Pancreas (tissue), 10 donors: ENCODE results near the gene MLXIPL. TPM values are rescaled to one million over a fixed set of nuclear protein-coding genes. Genes with fewer than 3 reads are reported as not detected.

Source experiments
- ATAC-seq, 4 donors: fragments of 200-7000 bp; cut with Tn5 transposase; one replicate each; pipeline versions ENCODE4 v1.8.0 to v1.9.1; 2020; ENCODE audit warnings: mild to moderate bottlenecking in 4 of 4, moderate library complexity in 4 of 4
- DNase-seq, 6 donors: peaks; one replicate each; pipeline ENCODE4 v3.0.0-alpha.2; 2020
- FAIRE-seq: peaks from 2 replicates; lab custom pipeline; 2012; peaks lifted over from hg19 to GRCh38; lab: Jason Lieb, UNC
- H3K27ac ChIP-seq, 4 donors: fragments of 200-600 bp; sonication (generic); 1 replicate in 3 of 4; 2 replicates in 1 of 4; pipeline versions ENCODE4 v1.5.0 to v1.8.0; 2020
- H3K27me3 ChIP-seq, 4 donors: fragments of 200-600 bp; one replicate each; pipeline ENCODE4 v1.8.0; 2021
- H3K36me3 ChIP-seq, 3 donors: fragments of 200-600 bp; sonication (generic) in 1 of 3; one replicate each; pipeline versions ENCODE4 v1.5.0 to v1.8.0; 2020 to 2021
- H3K4me1 ChIP-seq, 3 donors: fragments of 200-600 bp; one replicate each; pipeline ENCODE4 v1.8.0; 2021
- H3K4me3 ChIP-seq, 4 donors: fragments of 200-600 bp; sonication (generic) in 2 of 4; one replicate each; pipeline versions ENCODE4 v1.5.0 to v1.8.0; 2020 to 2021
- H3K9me3 ChIP-seq, 4 donors: fragments of 200-600 bp; one replicate each; pipeline ENCODE4 v1.8.0; 2021
- WGBS, 2 donors: extraction: QIAGEN DNeasy Blood & Tissue Kit; methylation state at CpG; one replicate each; pipeline ENCODE4 v1.1.7; 2013; 5-methylcytosine and 5-hydroxymethylcytosine counted together
- intact Hi-C, 3 donors: fragments of 100-400 bp; cut with DNase I; formaldehyde crosslinking; loops; one replicate each; pipeline versions ENCODE4 v1.11.1 to v1.14.2; 2022
- polyA plus RNA-seq, 2 donors: library from polyadenylated mRNA; stranded (reverse); fragments of 200-250 nt; gene quantifications; one replicate each; pipeline ENCODE4 v1.2.3, GENCODE V29; 2013
- total RNA-seq, 6 donors: library from RNA; stranded (reverse); fragmentation: NEBNext Ultra II Directional in 4 of 6; extraction: Animal tissue kit (Norgen Biotek cat#: 25700) in 4 of 6; gene quantifications; one replicate each; pipeline versions ENCODE4 v1.2.1 to v1.2.4, GENCODE V29; 2021 to 2023
- TF ChIP-seq, protein P1 (sequence below), 4 donors: fragments of 200-600 bp; sonication (generic) in 3 of 4; IDR thresholded peaks; one replicate each; pipeline versions ENCODE4 v1.5.0 to v1.8.0; 2021; ENCODE audit warnings: antibody characterized with exemption in 4 of 4
- donor health status: healthy with polysubstance abuse.
- donor health status: DM: no; HTN: no; CAD: no; lungs with moderate emphysema.
- donor health status: DM: no; HTN: no; CAD: no.
- donor health status: control.
- donor health status: control.
- donor health status: Bipolar disorder and iron deficiency.
- donor health status: DM: yes; HTN: yes; CAD: no.
- donor health status: DM: no; HTN: no; CAD: no.
- donor health status: DM: no; HTN: no; CAD: no.
- donor health status: DM: yes; HTN: yes; CAD: no.

The MLXIPL gene
- total and polyA plus RNA-seq, 8 donors: 8.8 to 176 (median 24.5) TPM

DNA sequence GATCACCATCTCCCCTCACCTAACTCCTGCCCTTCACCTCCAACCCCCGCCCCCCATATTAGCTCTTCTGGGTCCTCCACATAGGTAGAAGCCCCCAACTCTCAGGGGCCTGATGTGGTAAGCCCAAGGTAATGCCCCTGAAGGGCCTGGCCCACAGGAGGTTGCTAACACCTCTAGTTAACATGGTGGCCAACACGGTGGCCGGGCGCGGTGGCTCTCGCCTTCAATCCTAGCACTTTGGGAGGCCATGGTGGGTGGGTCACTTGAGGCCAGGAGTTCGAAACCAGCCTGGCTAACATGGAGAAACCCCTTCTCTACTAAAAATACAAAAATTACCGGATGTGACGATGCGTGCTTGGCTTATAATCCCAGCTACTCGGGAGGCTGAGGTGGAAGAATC is 954 bp upstream of the MLXIPL start:
- Histone ChIP-seq H3K27me3 (no peaks in the 10 kb centered on the region), H3K4me1 (no peaks in the 10 kb centered on the region), H3K36me3 (no peaks in the 10 kb centered on the region), H3K27ac (no peak overlapping the region), H3K9me3 (no peaks in the 10 kb centered on the region), H3K4me3 (no peak overlapping the region)
- TF ChIP-seq, protein P1, sequence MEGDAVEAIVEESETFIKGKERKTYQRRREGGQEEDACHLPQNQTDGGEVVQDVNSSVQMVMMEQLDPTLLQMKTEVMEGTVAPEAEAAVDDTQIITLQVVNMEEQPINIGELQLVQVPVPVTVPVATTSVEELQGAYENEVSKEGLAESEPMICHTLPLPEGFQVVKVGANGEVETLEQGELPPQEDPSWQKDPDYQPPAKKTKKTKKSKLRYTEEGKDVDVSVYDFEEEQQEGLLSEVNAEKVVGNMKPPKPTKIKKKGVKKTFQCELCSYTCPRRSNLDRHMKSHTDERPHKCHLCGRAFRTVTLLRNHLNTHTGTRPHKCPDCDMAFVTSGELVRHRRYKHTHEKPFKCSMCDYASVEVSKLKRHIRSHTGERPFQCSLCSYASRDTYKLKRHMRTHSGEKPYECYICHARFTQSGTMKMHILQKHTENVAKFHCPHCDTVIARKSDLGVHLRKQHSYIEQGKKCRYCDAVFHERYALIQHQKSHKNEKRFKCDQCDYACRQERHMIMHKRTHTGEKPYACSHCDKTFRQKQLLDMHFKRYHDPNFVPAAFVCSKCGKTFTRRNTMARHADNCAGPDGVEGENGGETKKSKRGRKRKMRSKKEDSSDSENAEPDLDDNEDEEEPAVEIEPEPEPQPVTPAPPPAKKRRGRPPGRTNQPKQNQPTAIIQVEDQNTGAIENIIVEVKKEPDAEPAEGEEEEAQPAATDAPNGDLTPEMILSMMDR (IDR thresholded peaks at IDR 0.05): no peak
- DNase-seq (no peak), FAIRE-seq (no peak), ATAC-seq (no peak)
- intact Hi-C loops: no loop called here
- 90 to 95% methylated on average over 11 of the region's 11 CpGs for WGBS, 2 donors

DNA sequence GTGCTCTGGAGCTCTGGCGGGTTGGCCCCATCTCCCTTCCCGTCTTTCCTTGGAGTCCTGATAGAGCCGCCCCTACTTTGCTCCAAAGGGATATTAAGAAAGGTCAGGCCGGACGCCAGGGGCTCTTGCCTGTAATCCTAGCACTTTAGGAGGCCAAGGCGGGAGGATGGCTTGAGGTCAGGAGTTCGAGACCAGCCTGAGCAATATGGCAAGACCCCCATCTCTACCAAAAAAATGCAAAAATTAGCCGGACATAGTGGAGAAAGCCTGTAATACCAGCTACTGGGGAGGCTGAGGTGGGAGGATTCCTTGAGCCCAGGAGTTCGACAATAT is 313 bp upstream of the MLXIPL start:
- DNase-seq (no peak), FAIRE-seq (no peak), ATAC-seq (no peak)
- TF ChIP-seq, protein P1 (IDR thresholded peaks at IDR 0.05): no peak
- Histone ChIP-seq H3K27me3 (no peaks in the 10 kb centered on the region), H3K4me3 (peak overlapping the region in 3 of 4 donors; percentile 50 to 84 (median 74)), H3K4me1 (no peaks in the 10 kb centered on the region), H3K36me3 (no peaks in the 10 kb centered on the region), H3K9me3 (no peaks in the 10 kb centered on the region), H3K27ac (no peak overlapping the region)
- intact Hi-C loops: no loop called here
- WGBS, 2 donors: 34 to 36% methylated on average over 9 of the region's 9 CpGs

DNA sequence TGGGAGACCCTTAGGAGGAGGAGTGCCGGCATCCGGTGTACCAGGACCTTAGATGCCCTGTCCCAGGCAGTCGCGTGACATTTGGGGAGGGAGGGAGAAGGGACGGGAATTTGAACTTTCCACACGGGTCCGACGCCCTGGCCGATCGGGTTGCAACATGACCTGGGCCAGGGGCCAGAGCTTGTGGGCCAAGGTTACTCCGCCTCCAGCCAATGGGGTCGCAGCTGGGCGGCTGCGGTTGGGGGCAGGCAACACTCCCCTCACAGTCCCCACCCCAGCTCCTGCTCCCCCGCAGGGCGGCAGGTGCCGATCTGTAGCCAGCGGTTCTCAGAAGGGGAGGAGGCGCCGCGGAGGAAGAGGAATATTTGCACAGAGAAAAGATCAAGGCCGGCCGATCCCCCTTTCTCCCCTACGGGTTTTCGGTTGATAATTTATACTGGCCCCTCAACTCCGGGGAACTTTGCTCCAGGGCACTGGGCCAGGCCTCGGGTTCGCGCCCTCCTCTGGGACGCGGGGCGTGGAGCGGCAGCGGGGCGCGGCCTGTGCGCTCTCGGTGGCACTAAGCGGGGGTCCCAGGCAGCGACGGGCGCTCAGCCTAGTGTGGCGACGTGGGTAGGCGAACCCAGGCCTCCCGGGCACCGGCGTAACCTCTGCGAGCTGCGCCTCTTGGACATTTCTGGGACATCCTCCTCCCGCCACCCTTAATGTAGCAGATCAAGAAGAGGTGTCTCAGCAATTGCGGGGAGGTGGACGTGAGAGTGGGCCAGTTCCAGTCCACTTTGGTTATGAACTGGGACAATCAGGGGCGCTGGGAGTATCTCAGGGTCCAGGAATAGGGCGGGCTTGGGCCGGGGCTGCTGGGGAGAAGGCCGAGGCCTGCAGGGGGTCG is 1.2 kb downstream of the MLXIPL start:
- DNase-seq: peak; percentile 42 to 85 (median 64)
- no peaks in the 10 kb centered on the region for H3K36me3 ChIP-seq
- no peaks in the 10 kb centered on the region for H3K4me1 ChIP-seq
- intact Hi-C loops: no loop called here
- FAIRE-seq: no peak
- TF ChIP-seq, protein P1 (IDR thresholded peaks at IDR 0.05): no peak
- peak overlapping the region; percentile 50 to 84 (median 64) for H3K4me3 ChIP-seq
- ATAC-seq: peak; percentile 15 to 42 (median 28)
- H3K27me3 ChIP-seq: no peaks in the 10 kb centered on the region
- H3K9me3 ChIP-seq: no peaks in the 10 kb centered on the region
- H3K27ac ChIP-seq: peak overlapping the region in 2 of 4 donors; percentile 8 to 24
- 1 to 2% methylated on average over 56 to 58 of the region's 58 CpGs for WGBS, 2 donors

DNA sequence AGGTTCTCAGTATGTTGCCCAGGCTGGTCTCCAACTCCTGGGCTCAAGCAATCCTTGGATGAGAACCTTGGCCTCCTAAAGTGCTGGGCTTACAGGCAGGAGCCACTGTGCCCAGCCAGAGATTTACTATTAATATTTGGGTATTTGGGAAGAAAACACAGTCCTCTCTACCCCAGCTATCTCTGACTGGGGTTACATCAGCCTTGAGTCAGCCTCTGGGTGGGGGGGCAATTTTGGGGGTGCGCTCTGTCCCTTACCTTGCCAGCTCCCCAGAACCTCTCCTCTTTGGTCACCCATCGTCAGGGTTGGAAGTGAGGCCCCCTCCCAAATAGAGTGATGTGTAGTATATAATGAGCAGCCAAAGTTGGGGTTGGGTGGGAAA is 1.8 kb downstream of the MLXIPL start:
- H3K9me3 ChIP-seq: no peaks in the 10 kb centered on the region
- H3K27ac ChIP-seq: no peak overlapping the region
- WGBS, 2 donors: 56 to 61% methylated on average over 2 of the region's 2 CpGs
- no peaks in the 10 kb centered on the region for H3K4me1 ChIP-seq
- H3K36me3 ChIP-seq: no peaks in the 10 kb centered on the region
- FAIRE-seq (no peak), ATAC-seq (no peak), DNase-seq (no peak)
- H3K27me3 ChIP-seq: no peaks in the 10 kb centered on the region
- intact Hi-C loops: no loop called here
- TF ChIP-seq, protein P1 (IDR thresholded peaks at IDR 0.05): no peak
- peak overlapping the region in 3 of 4 donors; percentile 50 to 84 (median 74) for H3K4me3 ChIP-seq
